Stimulated activated CD8-positive, alpha-beta memory T cell treated with anti-CD3 and anti-CD28 coated beads, Interleukin-7, amount 100 ng/mL, for 4 hours (primary cell): Measurements from ENCODE around the gene C13orf42.
"Not testable (repeated sequence)": the region's sequence is repeated elsewhere in the genome, so short reads cannot be mapped to it uniquely, and the experiment has no call there.

Experiments used
- DNase-seq, 2 donors: peaks; one replicate each; pipeline ENCODE4 v3.0.0-alpha.2; 2020; ENCODE audit warnings: low read depth in 2 of 2

C13orf42 gene

DNA sequence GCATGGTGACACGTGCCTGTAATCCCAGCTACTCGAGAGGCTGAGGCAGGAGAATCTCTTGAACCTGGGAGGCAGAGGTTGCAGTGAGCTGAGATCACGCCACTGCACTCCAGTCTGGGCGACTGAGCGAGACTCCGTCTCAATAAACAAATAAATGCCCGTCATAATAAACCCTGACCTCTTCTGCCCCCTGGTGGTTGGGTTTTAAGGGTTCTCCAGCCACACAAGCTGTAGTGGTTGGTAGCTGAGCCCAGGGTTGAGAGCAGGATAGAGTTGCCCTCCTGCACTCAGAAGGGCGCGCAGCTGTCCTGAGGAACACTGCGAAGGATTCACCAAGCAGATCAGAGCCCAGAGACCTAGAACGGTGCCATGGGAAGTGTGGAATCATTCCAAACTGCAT is 9.8 kb upstream of the C13orf42 start:
- not testable (repeated sequence) for DNase-seq

GRCh38 chr13:51118809-51119431 is 7.8 kb upstream of the C13orf42 start:
- no peak for DNase-seq

GRCh38 chr13:51113969-51114368 is 2.9 kb upstream of the C13orf42 start:
- DNase-seq: no peak

GRCh38 chr13:51113186-51113881 is 2.3 kb upstream of the C13orf42 start:
- DNase-seq: no peak

- no peak for DNase-seq
These were observed 1.7 kb upstream of the C13orf42 start for GRCh38 chr13:51112771-51113170.

DNA sequence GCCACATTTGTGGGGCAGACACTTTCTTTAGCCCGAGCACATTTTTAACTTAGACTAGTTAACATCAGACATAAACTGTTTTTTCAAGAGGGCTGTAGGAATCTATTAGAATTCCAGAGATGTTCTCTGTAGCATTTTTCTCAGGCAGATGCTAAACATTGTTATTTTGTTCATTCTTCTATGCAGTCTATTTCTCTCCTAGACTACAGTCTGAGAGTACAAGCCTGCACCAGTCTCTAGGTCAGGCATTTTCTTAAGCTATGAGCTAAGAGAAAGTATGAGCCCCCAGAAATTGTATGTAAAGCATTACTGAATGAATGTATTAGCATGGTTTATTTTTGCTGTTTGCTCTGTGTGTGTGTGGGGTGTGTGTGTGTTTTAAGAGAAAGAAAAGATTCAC is 923 bp upstream of the C13orf42 start:
- no peak for DNase-seq

DNA sequence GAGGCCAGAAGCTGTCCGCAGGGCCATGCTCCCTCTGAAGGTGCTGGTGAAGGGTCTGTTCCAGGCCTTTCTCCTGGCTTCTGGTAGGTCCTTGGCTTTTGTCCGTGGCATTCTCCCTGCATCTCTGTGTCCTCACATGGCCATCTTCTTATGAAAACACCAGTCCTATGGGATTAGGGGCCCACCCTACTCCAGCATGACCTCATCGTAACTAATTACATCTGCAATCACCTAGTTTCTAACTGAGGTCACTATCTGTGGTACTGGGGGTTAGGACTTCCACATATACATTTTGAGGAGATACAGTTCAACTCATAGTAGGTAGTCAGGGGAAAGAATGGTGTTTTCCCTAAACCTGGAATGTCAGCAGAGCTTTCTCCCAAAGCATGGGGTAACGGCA is 3.1 kb downstream of the C13orf42 start:
- no peak for DNase-seq

- DNase-seq: no peak
These were observed 6.0 kb downstream of the C13orf42 start for GRCh38 chr13:51105046-51105445.

DNA sequence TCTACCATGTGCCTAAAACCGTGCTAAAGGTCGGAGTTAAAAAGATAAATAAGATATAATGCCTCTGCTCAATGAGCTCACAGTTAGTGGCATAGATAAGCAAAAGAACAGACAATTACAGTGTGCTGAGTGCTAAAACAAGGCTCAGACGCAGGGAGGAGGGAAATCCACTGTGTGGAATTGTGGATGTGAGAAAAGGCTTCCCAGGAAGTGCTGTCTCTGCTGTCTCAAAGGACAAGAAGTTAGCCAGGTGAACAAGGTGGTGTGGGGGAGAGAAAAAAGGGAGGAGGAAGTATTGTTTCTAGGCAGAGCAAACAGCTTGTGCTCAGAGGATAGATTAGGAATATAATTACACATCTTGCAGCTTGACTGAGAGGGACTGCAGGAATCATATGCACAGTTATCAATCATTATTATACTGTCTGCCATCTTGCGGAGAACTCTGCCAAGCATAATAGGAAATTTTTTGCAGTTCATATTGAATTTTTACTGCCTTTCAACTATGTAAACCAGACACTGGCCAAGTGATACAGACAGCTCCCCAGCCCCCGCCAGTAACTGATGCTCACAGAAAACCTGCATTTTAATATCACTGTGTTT is 9.3 kb downstream of the C13orf42 start:
- no peak for DNase-seq

DNA sequence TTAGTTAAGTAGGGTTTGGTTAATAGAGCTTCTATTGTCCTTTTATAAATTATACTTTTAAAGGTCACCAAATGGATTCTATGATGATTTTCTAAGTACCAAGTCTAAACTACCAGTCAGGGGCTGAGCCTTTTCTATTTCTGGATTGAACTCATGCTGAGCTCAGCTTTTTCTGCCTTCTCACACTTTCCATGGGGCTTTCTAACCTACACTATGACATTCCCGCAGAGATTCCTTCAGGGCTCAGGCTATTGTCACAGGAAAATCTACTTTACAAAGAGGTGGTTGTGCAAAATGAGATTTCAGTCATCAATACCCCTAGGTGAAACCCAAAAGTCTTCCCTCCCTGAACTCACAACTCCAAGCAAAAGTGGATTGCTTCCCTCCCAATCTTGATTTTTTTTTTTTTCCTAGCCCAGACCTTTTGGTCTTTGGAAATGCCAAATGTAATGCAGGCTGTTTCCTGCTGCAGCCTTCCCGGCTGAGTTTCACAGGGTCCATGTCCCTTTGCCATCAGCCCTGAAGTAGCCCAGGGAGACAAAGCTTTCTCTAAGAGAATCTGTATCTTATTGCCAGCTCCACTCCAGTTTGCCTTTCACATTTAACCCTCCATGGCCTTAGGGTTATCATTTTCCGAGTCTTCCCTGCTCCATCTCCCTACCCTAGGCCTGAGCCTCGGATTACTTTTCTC is 13.6 kb downstream of the C13orf42 start:
- no peak for DNase-seq

GRCh38 chr13:51096131-51096530 is 14.9 kb downstream of the C13orf42 start:
- no peak for DNase-seq

DNA sequence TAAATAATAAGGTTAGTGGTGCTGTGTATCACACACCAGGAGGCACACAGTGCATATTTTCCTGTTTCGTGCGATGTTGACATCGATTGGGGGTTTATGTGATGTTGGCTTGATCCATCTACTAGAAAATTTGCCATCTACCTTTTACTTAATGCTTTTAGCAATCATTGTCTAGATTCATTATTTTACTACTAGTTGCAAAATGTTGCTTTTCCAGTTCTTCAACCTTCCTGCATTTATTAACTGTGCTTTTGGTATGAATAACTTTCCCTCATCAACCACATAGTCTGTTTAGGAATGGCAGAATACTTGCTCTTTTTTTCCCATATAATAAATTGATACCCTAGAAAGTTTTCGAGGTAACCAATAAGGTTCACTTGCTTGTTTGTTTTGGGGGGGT is 17.5 kb downstream of the C13orf42 start:
- DNase-seq: no peak

DNA sequence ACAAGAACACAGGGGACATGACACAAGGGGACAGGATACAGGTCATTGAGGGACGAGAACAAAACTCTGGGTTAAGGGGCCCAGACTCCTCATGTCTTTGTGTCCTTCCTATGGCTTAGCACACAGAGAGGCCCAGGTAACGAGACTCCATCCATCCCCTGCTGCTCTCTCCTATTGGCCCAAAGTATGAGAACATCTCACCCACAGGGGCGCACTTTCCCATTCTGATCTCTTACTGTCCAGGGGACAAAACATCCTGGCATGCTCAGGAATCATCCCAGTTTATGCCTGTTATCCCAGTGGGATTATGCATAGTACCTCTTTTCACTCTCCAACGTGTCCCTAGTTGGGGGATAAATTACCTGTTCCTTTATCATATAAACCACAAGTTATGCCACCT is 19.2 kb downstream of the C13orf42 start:
- no peak for DNase-seq

GRCh38 chr13:51083706-51084105 is 27.4 kb downstream of the C13orf42 start:
- DNase-seq: no peak

DNA sequence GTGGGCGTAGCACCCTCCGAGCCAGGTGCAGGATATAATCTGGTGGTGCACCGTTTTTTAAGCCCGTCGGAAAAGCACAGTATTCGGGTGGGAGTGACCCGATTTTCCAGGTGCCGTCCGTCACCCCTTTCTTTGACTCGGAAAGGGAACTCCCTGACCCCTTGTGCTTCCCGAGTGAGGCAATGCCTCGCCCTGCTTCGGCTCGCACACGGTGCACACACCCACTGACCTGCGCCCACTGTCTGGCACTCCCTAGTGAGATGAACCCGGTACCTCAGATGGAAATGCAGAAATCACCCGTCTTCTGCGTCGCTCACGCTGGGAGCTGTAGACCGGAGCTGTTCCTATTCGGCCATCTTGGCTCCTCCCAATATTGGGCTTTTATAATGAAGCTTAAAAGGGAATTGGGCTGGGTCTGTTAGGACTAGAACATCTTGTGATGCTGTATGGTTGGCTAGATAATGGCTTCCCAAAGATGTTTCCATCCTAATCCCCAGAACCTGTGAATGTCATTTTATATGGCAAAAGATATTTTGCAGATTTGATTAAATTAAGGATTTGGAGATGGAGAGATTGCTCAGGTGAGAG is 30.5 kb downstream of the C13orf42 start:
- DNase-seq: not testable (repeated sequence)

- DNase-seq: no peak
These were observed 39.6 kb downstream of the C13orf42 start for GRCh38 chr13:51071493-51071892.

GRCh38 chr13:51070005-51070649 is 40.9 kb downstream of the C13orf42 start:
- DNase-seq: peak; percentile 48 to 60

DNA sequence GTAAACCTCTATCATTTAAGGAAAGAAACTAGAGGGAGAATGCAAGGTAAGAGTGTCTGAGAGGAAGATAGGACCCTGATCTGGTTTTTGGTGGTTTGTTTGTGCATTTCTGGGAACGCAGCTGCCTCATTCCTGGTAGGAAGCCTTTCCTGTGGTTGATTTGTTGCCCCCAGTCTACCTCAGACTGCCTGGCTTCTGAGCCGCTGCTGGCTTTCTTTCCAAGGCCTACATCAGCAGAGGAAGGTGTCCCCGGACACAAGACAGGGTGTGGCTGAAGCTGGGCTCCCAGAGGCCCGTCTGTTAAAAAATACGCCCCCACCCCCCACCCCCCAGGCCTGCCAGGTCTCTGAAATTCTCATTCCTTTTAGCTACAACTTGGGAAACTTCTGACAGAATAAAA is 42.6 kb downstream of the C13orf42 start:
- no peak for DNase-seq

DNA sequence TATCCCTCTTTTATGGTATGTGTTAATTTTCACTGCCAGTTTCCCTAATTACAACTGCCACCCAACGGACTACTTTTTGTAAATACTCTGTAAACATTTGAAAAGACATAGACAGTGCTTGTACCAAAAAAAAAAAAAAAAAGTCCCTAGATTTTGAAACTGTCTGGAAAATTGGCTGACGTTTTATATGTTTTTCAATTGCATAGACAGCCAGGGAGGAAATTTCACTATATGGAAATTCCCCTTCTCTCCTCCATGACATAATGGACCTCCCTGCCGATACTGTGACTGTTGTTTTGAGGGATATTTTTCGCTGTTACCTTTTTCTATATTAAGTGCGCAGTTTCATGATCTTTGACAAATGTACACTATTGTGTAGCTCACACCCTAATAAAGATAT is 43.4 kb downstream of the C13orf42 start:
- DNase-seq: no peak

- no peak for DNase-seq
These were observed 43.8 kb downstream of the C13orf42 start for GRCh38 chr13:51067210-51067701.

- DNase-seq: no peak
These were observed 44.8 kb downstream of the C13orf42 start for GRCh38 chr13:51066091-51066831.
